Muscle of back (tissue), 13 donors: Measurements from ENCODE around the gene REG3G. TPM values are rescaled to one million over a fixed set of nuclear protein-coding genes. Genes with fewer than 3 reads are reported as not detected.

ENCODE experiments used
- DNase-seq, 3 donors: peaks; one replicate each; pipeline versions ENCODE4 v3.0.0 to v3.0.0-alpha.2; 2013
- long read RNA-seq, 9 donors: transcript quantifications; one replicate each; lab custom pipeline, GENCODE V29; 2026
- polyA plus RNA-seq, 10 donors: library from polyadenylated mRNA; unstranded; fragments of 120-200 nt; gene quantifications; one replicate each; pipeline ENCODE4 v1.2.1, GENCODE V29; 2013; ENCODE audit not compliant: insufficient read length in 10 of 10

REG3G gene
- polyA plus RNA-seq = not detected
- long read RNA-seq, donor 1 = 0 reads
- long read RNA-seq, donor 2 = 0 reads
- long read RNA-seq, donor 3 = 0 reads
- long read RNA-seq, donor 4 = 0 reads
- long read RNA-seq, donor 5 = 0 reads
- long read RNA-seq, donor 6 = 0 reads
- long read RNA-seq, donor 7 = 0 reads
- long read RNA-seq, donor 8 = 0 reads
- long read RNA-seq, donor 9 = 0 reads

DNA sequence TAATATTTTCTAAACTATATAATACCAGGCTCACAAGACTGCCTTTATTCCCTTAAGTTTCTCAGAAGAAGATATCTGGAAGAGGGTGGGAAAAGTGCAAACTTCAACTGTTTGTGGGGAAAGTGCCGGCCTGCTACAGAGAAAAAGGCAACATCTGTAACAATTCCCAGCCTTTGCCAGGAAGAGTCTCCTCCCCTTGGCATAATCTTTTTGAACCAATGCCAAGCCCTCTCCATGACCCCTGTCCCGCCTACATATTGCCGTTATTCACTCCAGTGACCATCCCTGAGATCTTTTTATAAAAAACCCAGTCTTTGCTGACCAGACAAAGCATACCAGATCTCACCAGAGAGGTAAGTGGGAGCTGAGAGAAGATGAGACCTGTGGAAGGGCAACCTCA is at the start of gene REG3G:
Gene REG3G, plus strand, starts transcription at position 282 of the 400 bp plus-strand sequence. CDS start 392 bp downstream, outside the sequence.
- no peak for DNase-seq

- no peak for DNase-seq
These were observed 47.8 kb upstream of the REG3G start for GRCh38 chr2:78977661-78978145.

- no peak for DNase-seq
These were observed 47.2 kb upstream of the REG3G start for GRCh38 chr2:78978340-78978739.

GRCh38 chr2:78979380-78980151 is 45.9 kb upstream of the REG3G start:
- peak; percentile 67 to 90 (median 86) for DNase-seq

DNA sequence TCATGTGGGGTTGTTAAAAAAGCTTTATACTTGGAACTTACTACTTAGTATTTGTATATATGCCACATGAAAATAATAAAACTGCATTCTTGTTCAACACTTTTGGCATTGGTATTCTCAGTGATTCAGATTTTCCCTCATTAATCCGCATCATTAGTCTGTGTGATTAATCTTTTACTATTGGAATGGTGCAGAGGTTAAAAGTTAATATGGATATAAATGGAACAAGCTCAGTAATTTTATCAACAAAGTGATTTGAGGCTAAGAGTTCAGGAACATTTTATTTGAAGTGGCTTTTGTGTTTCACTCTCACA is 45.4 kb upstream of the REG3G start:
- DNase-seq = peak; percentile 40 to 76 (median 46)

- DNase-seq = peak in 1 of 3 donors; percentile 44
These were observed 44.6 kb upstream of the REG3G start for GRCh38 chr2:78980871-78981270.

DNA sequence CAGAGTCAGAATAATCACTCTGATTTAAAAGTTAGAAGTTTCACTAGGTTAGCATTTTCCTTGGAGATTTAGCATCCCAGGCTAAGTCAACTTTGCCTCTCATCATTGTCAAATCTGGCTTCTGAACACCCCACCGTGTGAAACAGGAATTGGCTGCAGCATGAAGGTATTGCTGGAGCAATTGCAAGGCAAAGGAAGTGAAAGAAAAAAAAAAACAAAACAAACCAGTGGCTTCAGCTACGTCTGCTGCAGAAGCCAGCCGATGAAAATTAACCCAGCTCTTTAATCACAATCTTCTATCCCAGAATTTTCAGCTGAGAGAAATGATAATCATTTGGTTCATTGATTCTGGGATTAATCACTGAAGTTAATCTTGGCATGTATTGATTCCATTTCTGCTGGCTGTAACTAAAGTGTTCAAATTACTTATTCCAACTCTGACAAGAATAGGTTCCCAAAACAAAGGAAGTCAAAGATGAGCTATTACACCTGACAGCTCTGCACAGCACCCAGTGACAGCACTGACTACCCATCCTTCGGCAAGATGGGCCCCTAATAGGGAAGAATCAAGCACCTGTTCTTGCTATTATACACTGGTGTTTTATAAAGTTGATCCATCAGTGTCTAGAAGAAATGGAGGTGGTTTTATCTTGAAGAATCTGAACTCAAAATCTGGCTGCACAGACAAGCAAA is 42.7 kb upstream of the REG3G start:
- DNase-seq = no peak

- no peak for DNase-seq
These were observed 41.1 kb upstream of the REG3G start for GRCh38 chr2:78984386-78984785.

DNA sequence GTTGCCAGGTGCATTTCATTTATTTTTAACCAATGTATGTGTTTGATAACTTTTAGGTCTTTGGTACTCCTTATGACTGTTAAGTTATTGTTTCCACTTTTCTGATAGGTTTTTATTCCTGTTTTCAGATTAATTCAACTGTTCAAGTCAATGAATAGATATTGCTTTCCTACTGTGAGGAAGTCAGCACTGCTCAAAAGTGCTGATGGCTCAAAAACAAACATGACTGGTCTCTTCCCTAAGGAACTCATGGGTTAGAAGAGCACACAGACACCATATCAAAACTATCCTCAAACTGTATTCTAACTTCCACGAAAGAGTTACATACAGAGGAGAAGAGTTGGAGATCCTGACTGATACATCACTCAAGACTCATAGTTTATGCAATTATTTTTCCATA is 39.9 kb upstream of the REG3G start:
- no peak for DNase-seq

DNA sequence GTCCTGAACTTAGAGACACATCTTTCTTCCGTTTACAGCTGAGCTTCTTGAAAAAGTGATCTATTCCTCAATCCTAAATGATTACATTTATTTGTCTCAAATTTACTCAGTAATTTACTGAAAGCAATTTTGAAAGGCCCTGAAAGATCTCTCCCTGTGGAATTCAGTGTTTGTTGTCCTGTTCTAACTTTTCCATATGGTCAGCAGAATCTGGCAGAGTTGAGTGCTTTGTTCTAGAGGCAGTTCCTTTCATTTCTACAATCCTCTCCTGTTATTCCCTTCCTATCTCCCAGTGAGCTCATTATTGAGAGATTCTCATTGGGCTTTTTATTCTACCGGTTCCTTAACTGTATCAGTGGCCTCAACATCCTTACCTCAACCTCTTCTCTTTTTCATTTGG is 36.5 kb upstream of the REG3G start:
- DNase-seq = peak; percentile 28 to 72 (median 40)

DNA sequence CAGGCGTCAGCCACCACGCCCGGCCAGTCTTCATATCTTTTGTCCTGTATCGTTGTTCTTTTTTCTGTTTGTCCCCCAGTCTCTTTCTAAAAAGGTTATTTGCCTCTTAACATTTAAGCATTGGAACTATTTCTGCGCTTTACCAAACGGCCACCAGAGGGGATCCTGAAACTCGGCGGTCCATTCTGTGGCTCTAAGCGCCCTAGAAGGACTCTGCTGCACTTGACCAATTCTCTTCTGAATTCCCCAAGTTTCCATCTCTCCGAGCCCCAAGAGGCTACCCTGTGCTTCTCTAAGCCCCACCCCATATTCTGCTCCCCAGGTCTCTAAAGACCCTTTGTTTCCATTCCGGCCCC is 33.1 kb upstream of the REG3G start:
- DNase-seq = peak in 1 of 3 donors; percentile 41

DNA sequence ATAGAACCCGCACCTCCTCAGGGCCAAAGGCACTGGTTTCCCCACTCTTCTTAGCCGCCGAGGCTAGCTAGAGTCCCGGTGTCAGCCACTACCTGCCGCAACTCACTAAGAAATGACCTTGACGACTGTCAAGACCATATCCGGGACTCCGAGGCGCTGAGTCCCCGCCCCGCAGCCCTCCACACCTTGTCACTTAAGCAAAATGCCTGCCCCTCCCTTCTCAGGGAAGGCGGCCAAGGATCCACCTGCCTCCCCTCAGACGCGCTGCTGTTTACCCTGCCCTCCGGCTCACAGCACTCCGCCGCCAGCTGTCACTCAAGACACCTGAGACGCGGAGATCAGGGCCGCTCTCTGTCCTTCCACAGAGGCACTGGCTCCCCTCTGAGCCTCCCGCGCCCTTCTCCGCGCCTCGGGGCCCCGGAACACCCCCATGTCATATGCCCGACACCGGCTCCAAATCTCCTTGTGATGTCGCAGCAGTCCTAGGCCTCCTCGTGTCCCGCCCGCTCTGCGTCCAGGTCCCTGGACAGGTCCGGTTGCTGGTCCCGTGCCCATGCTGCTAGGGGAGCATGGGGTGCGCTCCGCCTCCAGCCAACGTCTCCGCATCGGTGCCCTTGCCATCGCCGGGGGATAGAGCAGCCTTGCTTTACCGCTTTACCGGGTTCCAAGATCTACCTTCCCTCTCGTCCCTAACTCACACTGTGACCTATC is 32.5 kb upstream of the REG3G start:
- DNase-seq = peak in 1 of 3 donors; percentile 25

DNA sequence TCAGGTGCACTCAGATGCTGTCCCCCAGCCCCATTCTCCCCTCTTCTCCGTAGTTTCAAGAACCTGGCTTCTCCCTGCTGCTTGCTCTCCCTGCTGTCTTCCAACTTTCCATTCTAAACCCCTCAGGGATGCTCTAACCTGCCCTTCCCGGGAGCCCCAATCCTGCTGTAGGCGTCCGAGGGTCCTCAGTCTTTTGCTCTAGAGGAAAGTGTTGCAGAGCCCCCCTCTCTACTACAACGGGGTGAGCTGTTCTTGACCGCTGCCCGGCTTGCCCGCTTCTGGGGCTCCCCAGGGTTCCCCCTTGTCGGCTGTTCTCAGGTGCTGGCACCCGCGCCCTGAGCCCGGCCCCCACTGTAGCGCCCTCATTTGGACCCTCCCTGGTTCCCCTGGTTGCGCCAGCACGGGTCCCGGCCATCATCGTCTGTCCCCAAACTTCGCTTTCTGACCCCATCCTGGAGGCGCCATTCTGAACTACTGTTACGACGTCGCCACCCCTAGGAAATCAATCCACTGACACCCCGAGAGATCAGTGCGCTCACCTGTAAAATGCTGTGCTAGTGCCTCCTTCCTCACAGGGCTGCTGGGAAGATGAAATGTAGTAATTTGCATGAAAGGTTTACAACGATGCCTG is 31.9 kb upstream of the REG3G start:
- DNase-seq = no peak

DNA sequence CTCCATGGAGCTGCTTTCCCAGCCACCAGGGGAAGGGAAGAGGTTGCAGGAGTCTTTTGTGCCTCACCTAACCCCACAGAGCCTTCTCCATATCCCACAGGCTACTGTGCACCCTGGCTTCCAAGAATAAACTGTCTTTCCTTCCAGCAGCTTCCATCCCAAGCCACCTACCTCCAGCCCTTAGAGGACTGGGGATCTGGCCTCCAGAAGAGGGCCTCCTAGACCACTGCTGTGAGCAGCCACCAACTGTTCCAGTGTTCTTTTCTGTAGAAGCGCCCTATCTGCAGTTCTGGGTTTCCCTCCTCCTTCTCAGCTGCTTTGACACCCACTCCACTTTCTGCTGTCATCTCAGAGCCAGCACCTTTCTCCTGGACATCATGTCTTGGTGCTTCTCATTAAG is 30.7 kb upstream of the REG3G start:
- DNase-seq = no peak

DNA sequence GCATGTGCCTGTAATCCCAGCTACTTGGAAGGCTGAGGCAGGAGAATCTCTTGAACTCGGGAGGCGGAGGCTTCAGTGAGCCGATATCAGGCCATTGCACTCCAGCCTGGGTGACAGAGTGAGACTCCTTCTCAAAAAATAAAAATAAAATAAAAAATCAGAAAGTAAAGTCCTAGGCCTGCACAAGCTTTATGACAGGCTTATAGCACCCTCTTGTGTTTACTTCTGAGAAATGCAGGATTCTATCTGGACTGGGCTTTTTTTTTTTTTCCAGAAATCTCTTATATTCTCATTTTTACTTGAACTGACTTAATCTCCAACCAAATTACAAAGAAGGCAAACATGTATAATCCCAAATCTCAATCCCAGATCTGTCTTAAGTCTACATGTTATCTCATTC is 26.1 kb upstream of the REG3G start:
- DNase-seq = peak in 2 of 3 donors; percentile 40 to 52

- DNase-seq = no peak
These were observed 25.4 kb upstream of the REG3G start for GRCh38 chr2:79000008-79000576.

DNA sequence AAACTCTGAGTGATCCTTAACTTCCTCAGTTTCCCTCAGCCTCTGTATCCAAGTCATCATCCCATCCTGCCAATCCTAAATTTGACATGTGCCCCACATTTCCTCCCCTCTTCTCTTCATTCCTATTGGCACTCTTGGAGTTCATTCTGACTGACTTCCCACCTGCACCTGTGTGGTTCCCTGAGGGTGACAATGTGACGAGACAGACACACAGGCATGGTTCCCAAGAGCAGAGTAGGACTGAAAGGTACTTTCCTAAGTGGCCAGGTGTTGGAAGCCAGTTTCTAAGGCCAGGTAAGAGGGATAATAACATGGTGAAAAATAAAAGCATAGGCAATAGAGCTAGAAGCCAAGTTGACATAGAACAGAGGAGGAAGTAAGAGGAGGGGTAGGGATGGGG is 24.2 kb upstream of the REG3G start:
- DNase-seq = no peak

- no peak for DNase-seq
These were observed 20.8 kb upstream of the REG3G start for GRCh38 chr2:79004680-79005079.

GRCh38 chr2:79005216-79005615 is 20.3 kb upstream of the REG3G start:
- no peak for DNase-seq

- DNase-seq = no peak
These were observed 16.1 kb upstream of the REG3G start for GRCh38 chr2:79009388-79009787.

GRCh38 chr2:79011496-79011895 is 14.0 kb upstream of the REG3G start:
- DNase-seq = no peak

DNA sequence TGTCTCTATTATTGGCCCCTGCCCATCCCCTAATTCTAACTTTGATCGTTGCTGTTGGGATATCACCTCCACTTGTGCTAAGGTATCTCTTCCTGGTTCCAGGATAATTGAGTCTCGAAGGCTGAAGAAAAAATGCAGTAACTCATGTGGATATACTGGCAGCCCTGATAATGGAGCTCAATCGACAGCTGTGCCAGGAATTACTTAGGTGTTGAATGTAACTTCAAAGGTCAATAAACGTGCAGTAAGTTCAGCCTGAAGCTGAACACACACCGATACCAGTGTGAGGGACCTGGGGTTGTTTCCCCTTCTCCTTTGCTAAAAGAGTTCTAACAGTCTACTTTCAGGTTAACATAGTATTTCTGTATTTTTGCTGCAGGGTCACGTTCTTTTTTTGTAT is 11.9 kb upstream of the REG3G start:
- no peak for DNase-seq
